Islet precursor cell (in vitro differentiated cells): ENCODE data around the gene BCO2.

Source experiments
- DNase-seq: peaks from one replicate; pipeline ENCODE4 v3.0.0-alpha.2; 2018

BCO2 gene

GRCh38 chr11:112219476-112220232, 44.3 kb downstream of the BCO2 start:
- peak; percentile 67 for DNase-seq

GRCh38 chr11:112221274-112221835, 46.0 kb downstream of the BCO2 start:
- DNase-seq: no peak

GRCh38 chr11:112222303-112222702, 47.0 kb downstream of the BCO2 start:
- no peak for DNase-seq

GRCh38 chr11:112223121-112223520, 47.8 kb downstream of the BCO2 start:
- no peak for DNase-seq

- DNase-seq: no peak
Observed at GRCh38 chr11:112223754-112224532, 48.6 kb downstream of the BCO2 start.

- DNase-seq: no peak
Observed at GRCh38 chr11:112225753-112226061, 50.4 kb downstream of the BCO2 start.

- peak; percentile 91 for DNase-seq
Observed at GRCh38 chr11:112226062-112226830, 50.9 kb downstream of the BCO2 start, which contains the start of gene PTS. PTS (plus strand) TSS chr11:112226428; CDS start chr11:112226444, 16 bp downstream.

GRCh38 chr11:112226831-112227401, 51.6 kb downstream of the BCO2 start:
- no peak for DNase-seq

GRCh38 chr11:112227471-112227870, 52.2 kb downstream of the BCO2 start:
- DNase-seq: no peak

GRCh38 chr11:112228706-112229105, 53.4 kb downstream of the BCO2 start:
- no peak for DNase-seq

GRCh38 chr11:112229159-112229558, 53.8 kb downstream of the BCO2 start:
- no peak for DNase-seq

- DNase-seq: no peak
Observed at GRCh38 chr11:112229746-112230433, 54.6 kb downstream of the BCO2 start.

GRCh38 chr11:112231952-112232351, 56.6 kb downstream of the BCO2 start:
- DNase-seq: no peak

- DNase-seq: no peak
Observed at GRCh38 chr11:112235750-112236390, 60.6 kb downstream of the BCO2 start.

GRCh38 chr11:112237451-112237850, 62.1 kb downstream of the BCO2 start:
- DNase-seq: no peak

- no peak for DNase-seq
Observed at GRCh38 chr11:112238041-112238440, 62.7 kb downstream of the BCO2 start.

- DNase-seq: no peak
Observed at GRCh38 chr11:112241486-112241885, 66.2 kb downstream of the BCO2 start.

GRCh38 chr11:112247201-112247600, 71.9 kb downstream of the BCO2 start:
- no peak for DNase-seq

- no peak for DNase-seq
Observed at GRCh38 chr11:112248201-112248600, 72.9 kb downstream of the BCO2 start.

- peak; percentile 92 for DNase-seq
Observed at GRCh38 chr11:112249871-112250610, 74.7 kb downstream of the BCO2 start.
